B cell (primary cell): ENCODE results near the gene EML3. TPM values are rescaled to one million over a fixed set of nuclear protein-coding genes. Genes with fewer than 3 reads are reported as not detected.

ENCODE experiments used
- ATAC-seq: fragments of 200-7000 bp; cut with Tn5 transposase; one replicate; pipeline ENCODE4 v1.10.0; 2021; ENCODE audit warnings: low read depth, mild to moderate bottlenecking, moderate number of reproducible peaks, moderate library complexity
- CTCF ChIA-PET: fragments of 350-600 bp; sonication (Branson Sonifier 250); formaldehyde crosslinking; loops from one replicate; lab custom pipeline; 2021; ENCODE audit warnings: antibody characterized with exemption, inconsistent platforms; lab: Charles Lee
- POLR2A ChIA-PET: fragments of 350-600 bp; sonication (Branson Sonifier 250); formaldehyde crosslinking; loops from one replicate; lab custom pipeline; 2021; ENCODE audit warnings: antibody characterized with exemption; lab: Charles Lee
- DNase-seq: peaks from one replicate; pipeline ENCODE4 v3.0.0; 2013
- H2AFZ ChIP-seq: 2 replicates; pipeline ENCODE4 v1.6.1; 2012; ENCODE audit warnings: mild to moderate bottlenecking, low read depth, low read length; ENCODE audit not compliant: insufficient read depth, poor library complexity, severe bottlenecking
- H3K27ac ChIP-seq, 2 donors: 1 replicate in 1 of 2; 2 replicates in 1 of 2; pipeline ENCODE4 v1.5.1; 2012 to 2013; ENCODE audit warnings: low read length in 2 of 2, mild to moderate bottlenecking in 2 of 2, moderate library complexity in 1 of 2
- H3K27me3 ChIP-seq, 4 experiments: fragments of 200-600 bp in 1 of 4; sonication (generic) in 1 of 4; replicated peaks in 1 of 4; 1 replicate in 2 of 4; 2 replicates in 2 of 4; pipeline versions ENCODE4 v1.6.1 to v1.7.0; 2013 to 2016; ENCODE audit warnings: low read length in 3 of 4, mild to moderate bottlenecking in 2 of 4, mixed read lengths in 1 of 4, moderate library complexity in 1 of 4; ENCODE audit not compliant: insufficient read depth in 4 of 4, control insufficient read depth in 3 of 4; ENCODE audit errors: control extremely low read depth in 1 of 4
- H3K36me3 ChIP-seq, 2 experiments: replicated peaks in 1 of 2; 1 replicate in 1 of 2; 2 replicates in 1 of 2; pipeline versions ENCODE4 v1.6.1 to v1.7.1; 2013; ENCODE audit warnings: low read length in 1 of 2; ENCODE audit not compliant: insufficient read depth in 2 of 2, control insufficient read depth in 1 of 2; ENCODE audit errors: control extremely low read depth in 1 of 2, extremely low read depth in 1 of 2
- H3K4me1 ChIP-seq, 2 donors: fragments of 200-600 bp in 1 of 2; sonication (generic) in 1 of 2; 1 replicate in 1 of 2; 2 replicates in 1 of 2; pipeline versions ENCODE4 v1.5.1 to v1.6.1; 2013 to 2017; ENCODE audit warnings: low read length in 2 of 2; ENCODE audit not compliant: control insufficient read depth in 2 of 2, insufficient read depth in 2 of 2
- H3K4me2 ChIP-seq: replicated peaks from 2 replicates; pipeline ENCODE3; 2012; ENCODE audit warnings: mild to moderate bottlenecking, low read depth, low read length; ENCODE audit not compliant: poor library complexity, severe bottlenecking
- H3K4me3 ChIP-seq, 5 experiments: fragments of 200-600 bp in 1 of 5; sonication (generic) in 1 of 5; 1 replicate in 3 of 5; 2 replicates in 2 of 5; pipeline versions ENCODE4 v1.5.1 to v1.7.0; 2011 to 2016; ENCODE audit warnings: low read length in 4 of 5, mild to moderate bottlenecking in 4 of 5, low read depth in 2 of 5, control low read depth in 1 of 5, moderate library complexity in 1 of 5; ENCODE audit not compliant: insufficient read depth in 1 of 5; ENCODE audit errors: control extremely low read depth in 1 of 5, extremely low read depth in 1 of 5
- H3K79me2 ChIP-seq: fragments of 200-600 bp; sonication (generic); one replicate; pipeline ENCODE4 v1.6.0; 2016; ENCODE audit warnings: low read length; ENCODE audit not compliant: control insufficient read depth, insufficient read depth
- H3K9ac ChIP-seq: fragments of 200-600 bp; sonication (generic); 2 replicates; pipeline ENCODE4 v1.6.1; 2017; ENCODE audit warnings: mild to moderate bottlenecking, low read length, moderate library complexity
- H3K9me3 ChIP-seq, 3 donors: one replicate each; pipeline versions ENCODE4 v1.6.1 to v1.7.1; 2013; ENCODE audit warnings: low read length in 2 of 3; ENCODE audit not compliant: control insufficient read depth in 2 of 3, insufficient read depth in 1 of 3; ENCODE audit errors: control extremely low read depth in 1 of 3
- H4K20me1 ChIP-seq: 2 replicates; pipeline ENCODE4 v1.6.0; 2012; ENCODE audit warnings: mild to moderate bottlenecking, low read length; ENCODE audit not compliant: insufficient read depth, control insufficient read depth, poor library complexity, severe bottlenecking
- H3K27ac Mint-ChIP-seq: one replicate; pipeline ENCODE4 v1.8.0; 2021; ENCODE audit warnings: mixed read lengths
- H3K27me3 Mint-ChIP-seq: one replicate; pipeline ENCODE4 v1.8.0; 2021; ENCODE audit warnings: mixed read lengths
- H3K4me1 Mint-ChIP-seq: one replicate; pipeline ENCODE4 v1.8.0; 2021; ENCODE audit warnings: mixed read lengths
- H3K4me3 Mint-ChIP-seq: one replicate; pipeline ENCODE4 v1.8.0; 2021; ENCODE audit warnings: mixed read lengths
- H3K9me3 Mint-ChIP-seq: one replicate; pipeline ENCODE4 v1.8.0; 2022; ENCODE audit warnings: mixed read lengths; ENCODE audit not compliant: insufficient read depth
- EZH2 ChIP-seq: IDR thresholded peaks from 2 replicates; pipeline ENCODE4 v1.6.1; 2012; ENCODE audit warnings: borderline replicate concordance, low read depth, mild to moderate bottlenecking, moderate library complexity, low read length; ENCODE audit not compliant: insufficient read depth, poor library complexity, severe bottlenecking
- whole genome bisulfite sequencing: methylation state at CpG from one replicate; pipeline ENCODE4 v1.1.5; 2013; ENCODE audit warnings: missing lambda C conversion rate; ENCODE audit not compliant: insufficient coverage; 5-methylcytosine and 5-hydroxymethylcytosine counted together
- intact Hi-C: fragments of 100-400 bp; cut with micrococcal nuclease; formaldehyde crosslinking; loops from one replicate; pipeline ENCODE4 v1.10.0; 2022
- polyA plus RNA-seq: library from polyadenylated mRNA; depleted of rRNA; stranded (reverse); fragments of >200 nt; gene quantifications from 2 replicates; pipeline ENCODE4 v1.2.3, GENCODE V29; 2012
- total RNA-seq, 2 donors: library from RNA; stranded (reverse); fragments of 120-200 nt in 1 of 2; gene quantifications; 1 replicate in 1 of 2; 2 replicates in 1 of 2; pipeline versions ENCODE4 v1.2.3 to v1.2.4, GENCODE V29; 2013 to 2022
- TF ChIP-seq, protein P1 (sequence below): fragments of 200-600 bp; IDR thresholded peaks from one replicate; pipeline ENCODE4 v1.8.0; 2022; ENCODE audit warnings: antibody characterized with exemption, mild to moderate bottlenecking

The EML3 gene
- total and polyA plus RNA-seq, 2 donors (not counting 1 experiment from before 2014, with no cell fraction given), result 127 to 128 TPM

DNA sequence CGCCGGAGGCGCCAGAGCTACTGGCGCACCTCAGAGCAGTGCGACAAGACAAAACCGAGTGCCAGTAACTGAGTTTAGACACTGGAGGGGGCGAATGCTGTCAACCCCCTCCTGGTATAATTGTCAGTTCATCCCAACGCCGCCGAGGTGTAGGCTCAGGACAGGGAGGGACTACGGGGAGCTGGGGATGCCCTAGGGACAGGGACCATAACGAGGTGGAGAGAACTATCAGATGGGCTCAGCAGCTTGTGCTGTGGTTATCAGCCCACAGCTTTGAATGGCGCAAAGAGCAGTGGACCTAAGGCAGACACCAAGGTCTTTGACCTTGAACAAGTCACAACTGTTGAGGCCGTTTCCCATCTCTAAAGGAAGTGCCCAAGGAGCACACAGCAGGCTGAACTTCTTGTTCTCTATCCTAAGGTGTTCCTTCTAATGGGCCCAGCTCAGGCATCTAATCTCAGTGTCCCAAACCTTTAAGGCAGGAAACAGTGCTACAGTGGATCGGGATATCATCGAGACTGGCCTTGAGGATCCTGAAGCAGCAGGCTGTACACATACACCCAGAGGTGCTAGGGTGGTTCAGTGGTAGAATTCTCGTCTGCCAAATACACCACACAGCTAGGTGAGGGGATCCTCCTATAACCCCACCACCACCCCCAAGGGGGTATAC, 20.3 kb downstream of the EML3 start:
- H3K27me3 ChIP-seq, result no peaks in the 10 kb centered on the region
- H4K20me1 ChIP-seq, result no peaks in the 10 kb centered on the region
- Mint-ChIP-seq H3K9me3 (no peaks in the 10 kb centered on the region), H3K27me3 (no peaks in the 10 kb centered on the region), H3K27ac (peak overlapping the region; percentile 96), H3K4me1 (peaks cover 43% of the 10 kb centered on the region), H3K4me3 (peak overlapping the region; percentile 91)
- H3K4me2 ChIP-seq, result peak overlapping the region; percentile 86
- peaks cover 23 to 34% of the 10 kb centered on the region in 2 donors for H3K4me1 ChIP-seq
- H3K79me2 ChIP-seq, result peaks cover 37% of the 10 kb centered on the region
- intact Hi-C loops, result loop anchor here (1.0 to 5.0 kb wide), 7 partner anchors 50 to 290 kb away; partner anchors contain the start of genes BSCL2, GNG3, INTS5 and SLC3A2
- CTCF ChIA-PET, result interaction anchor here (0.6 to 5.1 kb wide), 39 partner anchors 9 to 289 kb away, joined by 3 to 47 read pairs (median 6); partner anchors contain the start of genes AHNAK, B3GAT3, C11orf98 and CSKMT
- WGBS, result 3% methylated on average over 12 of the region's 17 CpGs
- peaks cover 0 to 50% of the 10 kb centered on the region in 2 experiments for H3K36me3 ChIP-seq
- ATAC-seq, result no peak
- no peaks in the 10 kb centered on the region for H3K9me3 ChIP-seq
- TF ChIP-seq, protein P1, sequence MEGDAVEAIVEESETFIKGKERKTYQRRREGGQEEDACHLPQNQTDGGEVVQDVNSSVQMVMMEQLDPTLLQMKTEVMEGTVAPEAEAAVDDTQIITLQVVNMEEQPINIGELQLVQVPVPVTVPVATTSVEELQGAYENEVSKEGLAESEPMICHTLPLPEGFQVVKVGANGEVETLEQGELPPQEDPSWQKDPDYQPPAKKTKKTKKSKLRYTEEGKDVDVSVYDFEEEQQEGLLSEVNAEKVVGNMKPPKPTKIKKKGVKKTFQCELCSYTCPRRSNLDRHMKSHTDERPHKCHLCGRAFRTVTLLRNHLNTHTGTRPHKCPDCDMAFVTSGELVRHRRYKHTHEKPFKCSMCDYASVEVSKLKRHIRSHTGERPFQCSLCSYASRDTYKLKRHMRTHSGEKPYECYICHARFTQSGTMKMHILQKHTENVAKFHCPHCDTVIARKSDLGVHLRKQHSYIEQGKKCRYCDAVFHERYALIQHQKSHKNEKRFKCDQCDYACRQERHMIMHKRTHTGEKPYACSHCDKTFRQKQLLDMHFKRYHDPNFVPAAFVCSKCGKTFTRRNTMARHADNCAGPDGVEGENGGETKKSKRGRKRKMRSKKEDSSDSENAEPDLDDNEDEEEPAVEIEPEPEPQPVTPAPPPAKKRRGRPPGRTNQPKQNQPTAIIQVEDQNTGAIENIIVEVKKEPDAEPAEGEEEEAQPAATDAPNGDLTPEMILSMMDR, result no peak
- no peak for TF ChIP-seq EZH2
- H2AFZ ChIP-seq, result peak overlapping the region; percentile 78
- POLR2A ChIA-PET, result interaction anchor here (0.6 to 3.2 kb wide), 36 partner anchors 9 to 1037 kb away, joined by 3 to 63 read pairs (median 7); partner anchors contain the start of genes AHNAK, B3GAT3, BSCL2 and C11orf98
- no peak for DNase-seq
- H3K27ac ChIP-seq, result peak overlapping the region; percentile 78 to 85
- peak overlapping the region; percentile 48 to 88 (median 74) for H3K4me3 ChIP-seq
- H3K9ac ChIP-seq, result peak overlapping the region; percentile 68
